GOT3 (cell line): ENCODE measurements around the gene EYA2.

ENCODE experiments used
- DNase-seq: peaks from one replicate; lab custom pipeline; 2025; ENCODE audit warnings: mixed read lengths; lab: John Stamatoyannopoulos, UW

The EYA2 gene

DNA sequence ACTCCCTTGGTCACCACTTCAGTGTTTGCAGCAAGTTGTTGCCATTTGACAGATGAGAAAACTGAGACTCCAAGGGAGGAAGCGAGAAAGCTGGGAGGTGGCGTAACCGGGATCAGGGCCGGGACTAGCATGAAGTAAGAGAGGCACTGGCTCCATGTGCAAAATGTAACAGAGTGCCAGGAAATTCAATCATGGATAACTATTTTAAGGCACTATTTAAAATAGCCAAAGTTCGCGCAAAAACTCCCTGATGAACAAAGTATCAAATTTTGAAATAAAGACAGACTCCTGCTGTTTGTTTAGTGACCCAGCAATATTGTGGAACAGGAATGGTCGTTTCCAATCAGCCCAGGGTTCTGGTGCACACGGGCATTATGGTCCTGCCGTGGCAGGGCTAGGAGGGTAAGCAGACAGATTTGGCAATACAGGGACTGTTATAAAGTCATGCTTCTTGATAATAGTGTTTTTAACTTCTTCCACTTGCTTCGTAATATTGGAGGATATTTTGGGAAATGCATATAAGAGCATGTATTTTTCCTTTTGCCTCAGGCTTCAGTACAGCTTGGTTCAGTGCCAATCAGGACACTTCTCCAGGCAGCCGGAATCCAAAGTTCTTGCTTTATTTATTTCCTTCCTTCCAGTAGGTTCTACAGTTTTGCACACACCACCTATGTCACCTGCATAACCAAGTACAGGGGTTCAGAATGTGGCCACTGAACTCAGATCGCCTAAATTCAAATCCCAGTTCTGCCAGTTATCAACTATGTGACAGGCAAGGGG lies 141.6 kb downstream of the EYA2 start:
- DNase-seq, result no peak

DNA sequence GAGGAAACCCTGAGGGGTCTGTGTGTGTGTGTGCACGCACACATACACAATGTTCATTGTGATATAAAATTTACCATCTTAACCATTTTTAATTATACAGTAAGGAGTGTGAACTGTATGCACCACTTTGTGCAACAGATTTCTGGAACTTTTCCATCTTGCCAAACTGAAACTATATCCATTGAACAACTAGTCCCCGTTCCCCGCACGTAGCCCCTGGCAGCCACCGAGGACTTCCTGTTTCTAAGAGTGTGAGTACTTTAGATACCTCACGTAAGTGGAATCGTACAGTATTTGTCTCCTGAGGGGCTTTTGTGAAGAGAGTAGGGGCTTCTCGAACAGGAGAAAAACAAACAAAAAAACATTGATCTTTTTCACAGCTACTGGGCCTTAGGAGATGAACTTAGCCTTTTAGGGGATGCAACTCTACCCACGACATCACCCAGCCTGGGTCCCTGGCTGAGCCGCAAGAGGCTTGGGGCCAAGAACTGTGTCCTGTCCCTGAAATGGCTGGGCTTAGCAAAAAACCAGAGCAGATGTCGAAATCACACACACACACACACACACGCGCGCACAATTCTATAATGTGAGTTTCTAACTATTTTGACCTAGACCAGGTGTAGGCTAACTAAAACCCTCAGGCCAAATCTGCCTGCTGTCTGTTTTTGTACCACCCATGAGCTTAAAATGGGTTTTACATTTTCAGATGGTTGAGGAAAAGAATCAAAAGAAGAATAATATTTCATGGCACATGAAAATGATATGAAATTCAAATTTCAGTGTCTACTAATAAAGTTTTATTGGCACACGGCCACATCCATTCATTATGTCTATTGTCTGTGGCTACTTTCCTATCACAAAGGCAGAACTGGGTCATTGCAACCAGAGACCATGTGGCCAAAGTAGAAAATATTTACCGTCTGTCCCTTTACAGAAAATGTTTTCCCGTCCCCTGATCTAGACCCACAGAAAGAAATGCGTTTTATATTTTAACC lies 144.2 kb downstream of the EYA2 start:
- no peak for DNase-seq

DNA sequence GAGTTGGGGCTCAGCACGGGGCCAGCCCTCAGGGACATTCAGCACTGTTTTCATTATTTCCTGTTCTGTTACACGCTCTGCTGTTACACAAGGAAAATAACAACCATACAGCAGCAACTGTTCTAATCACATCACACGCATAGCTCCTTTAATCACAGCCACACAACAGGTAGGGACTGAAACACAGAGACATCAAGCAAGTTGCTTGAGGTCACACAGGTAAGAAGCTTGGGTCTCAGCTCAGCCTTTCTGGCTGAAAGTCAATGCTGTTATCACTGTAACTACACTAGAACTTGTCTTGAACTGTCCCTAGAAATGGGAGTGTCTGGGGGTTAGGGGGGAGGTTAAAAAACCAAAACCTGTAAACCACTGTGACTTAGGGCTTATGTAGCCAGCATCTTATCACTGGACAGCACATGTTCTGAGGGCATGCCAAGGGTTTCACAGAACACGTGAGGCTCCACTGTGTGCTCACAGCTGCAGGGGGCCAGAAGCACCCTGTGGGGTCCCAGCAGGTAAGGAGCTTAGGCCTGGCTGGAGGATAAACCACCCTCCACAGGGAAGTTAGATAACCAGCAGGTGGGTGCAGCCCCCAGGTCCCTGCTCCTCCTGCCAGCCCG lies 146.0 kb downstream of the EYA2 start:
- no peak for DNase-seq

DNA sequence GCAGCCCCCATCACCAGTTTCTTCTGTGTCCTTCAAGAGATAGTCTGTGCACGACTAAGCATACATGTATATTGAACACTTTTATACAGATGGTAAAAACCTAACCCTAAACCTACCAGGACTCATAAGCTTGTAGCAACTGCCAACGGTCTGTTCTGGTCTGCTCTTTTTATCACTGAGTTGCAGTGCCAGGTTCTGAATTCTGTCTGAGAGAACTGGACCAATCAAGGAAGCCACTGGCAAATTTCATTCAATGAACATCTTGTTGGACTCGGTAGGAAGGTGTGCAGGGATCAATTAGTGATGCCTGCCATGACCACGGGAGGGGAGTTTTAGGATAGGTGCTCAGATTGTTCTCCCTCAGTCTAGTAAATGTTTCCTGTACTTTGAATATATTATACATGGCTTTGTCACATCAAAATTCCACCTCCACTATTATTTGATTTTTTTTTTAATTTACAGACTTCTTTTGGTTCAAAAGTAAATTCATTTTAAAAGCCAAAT lies 146.8 kb downstream of the EYA2 start:
- no peak for DNase-seq

DNA sequence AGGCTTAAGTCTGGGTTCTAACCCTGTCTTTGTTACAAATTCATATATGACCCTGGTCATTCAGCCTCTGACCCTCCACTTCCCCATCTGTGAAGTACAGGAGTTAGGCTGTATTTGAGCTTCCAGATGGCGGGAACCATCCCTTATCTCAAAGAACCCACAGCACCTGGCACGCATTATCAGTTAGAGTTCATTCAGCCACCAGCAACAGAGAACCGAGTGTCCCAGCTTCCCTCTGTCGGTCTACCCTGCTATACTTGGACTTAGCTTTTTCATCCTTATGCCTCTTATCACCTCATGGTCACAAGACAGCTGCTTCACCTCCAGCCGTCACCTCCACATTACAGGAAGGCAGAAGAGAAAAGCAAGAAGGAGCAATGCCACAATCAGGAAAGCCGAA lies 147.8 kb downstream of the EYA2 start:
- no peak for DNase-seq

DNA sequence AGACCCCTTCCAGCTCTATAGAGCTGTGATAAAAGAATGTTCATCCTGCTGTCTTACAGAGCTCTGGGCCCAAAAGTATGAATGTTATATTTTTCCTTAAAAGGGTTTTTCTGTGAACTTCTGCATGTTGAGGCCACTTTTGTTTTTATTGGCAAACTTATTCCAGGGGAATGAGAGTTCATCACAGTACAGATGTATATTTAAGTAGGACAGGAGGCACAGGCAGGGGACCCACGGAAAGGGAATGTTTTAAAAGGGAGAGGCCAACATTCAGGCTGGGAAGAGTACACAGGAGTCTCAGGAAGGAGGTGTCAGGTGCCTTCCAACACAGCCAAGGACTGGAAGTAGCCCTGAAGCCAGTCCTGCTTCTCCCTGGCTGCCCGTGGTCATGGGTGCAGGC lies 148.4 kb downstream of the EYA2 start:
- no peak for DNase-seq

DNA sequence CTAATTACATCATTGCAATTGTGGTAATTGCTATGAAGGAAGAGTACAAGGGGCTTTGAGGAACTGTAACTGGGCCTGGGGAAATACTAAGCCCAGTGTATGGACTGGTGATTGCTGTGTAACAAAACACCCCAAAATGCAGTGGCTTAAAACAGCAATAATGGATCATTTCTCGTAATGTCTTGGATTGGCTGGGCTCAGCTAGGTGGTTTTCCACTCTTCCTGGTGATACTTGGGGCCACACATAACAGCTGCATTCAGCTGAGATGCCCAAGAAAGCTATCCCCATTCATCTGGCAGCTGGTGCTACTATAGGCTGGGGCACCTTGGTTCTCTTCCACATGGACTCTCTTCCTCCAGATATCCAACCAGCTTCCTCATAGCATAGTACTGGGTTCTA lies 150.3 kb downstream of the EYA2 start:
- no peak for DNase-seq

DNA sequence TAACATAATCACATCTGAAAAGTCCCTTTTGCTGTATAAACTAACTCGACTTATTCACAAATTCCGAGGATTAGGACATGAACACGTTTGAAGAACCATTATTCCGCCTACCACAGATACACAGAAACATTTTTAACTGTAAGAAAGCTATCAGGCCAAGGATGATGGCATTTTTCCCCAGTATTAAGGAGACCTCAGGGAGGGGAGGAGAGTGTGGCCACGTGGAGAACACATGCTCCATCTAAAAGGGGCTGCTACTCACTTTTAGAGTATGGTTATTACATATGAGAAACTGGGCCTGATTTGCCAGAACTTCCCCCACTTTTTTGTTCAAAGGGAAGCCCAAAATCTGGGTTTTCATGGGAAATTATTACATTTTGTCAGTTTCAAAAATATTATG lies 153.4 kb downstream of the EYA2 start:
- DNase-seq, result no peak

DNA sequence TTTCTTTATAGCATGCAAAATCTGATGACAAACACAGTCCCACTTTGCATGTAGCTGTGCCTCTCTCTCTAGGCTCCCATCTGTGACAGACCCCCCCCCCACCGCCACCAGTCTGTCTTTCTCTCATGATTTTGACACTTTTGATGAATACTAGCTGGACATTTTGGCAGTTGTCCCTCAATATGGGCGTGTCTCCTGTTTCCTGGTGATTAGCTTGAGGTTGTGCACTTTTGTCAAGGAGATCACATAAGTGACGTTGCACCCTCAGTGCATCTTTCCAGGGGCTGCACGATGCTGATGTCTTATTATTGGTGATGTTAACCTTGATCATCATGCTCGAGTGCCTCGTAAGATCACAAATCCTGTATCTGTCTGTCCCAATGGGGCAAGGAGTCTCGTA lies 155.1 kb downstream of the EYA2 start:
- no peak for DNase-seq

DNA sequence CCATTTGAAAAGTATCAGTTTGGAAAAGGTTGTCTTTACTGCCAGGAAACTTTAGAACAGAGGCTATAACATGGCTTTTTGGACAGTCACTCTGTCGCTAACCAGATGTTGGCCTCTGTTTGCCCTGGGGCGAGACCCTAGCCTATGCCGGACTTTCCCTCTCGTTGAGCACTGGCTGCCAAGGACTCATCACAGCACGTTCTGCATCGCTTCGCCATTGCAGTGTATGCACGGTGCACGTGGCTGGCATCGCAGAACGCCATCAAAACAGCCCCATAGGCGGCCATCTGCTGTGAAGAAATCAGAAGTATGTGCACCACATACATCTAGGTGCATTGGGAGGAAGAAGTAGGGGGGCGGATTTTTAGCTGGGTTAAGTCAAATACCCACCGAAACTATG lies 156.4 kb downstream of the EYA2 start:
- no peak for DNase-seq

DNA sequence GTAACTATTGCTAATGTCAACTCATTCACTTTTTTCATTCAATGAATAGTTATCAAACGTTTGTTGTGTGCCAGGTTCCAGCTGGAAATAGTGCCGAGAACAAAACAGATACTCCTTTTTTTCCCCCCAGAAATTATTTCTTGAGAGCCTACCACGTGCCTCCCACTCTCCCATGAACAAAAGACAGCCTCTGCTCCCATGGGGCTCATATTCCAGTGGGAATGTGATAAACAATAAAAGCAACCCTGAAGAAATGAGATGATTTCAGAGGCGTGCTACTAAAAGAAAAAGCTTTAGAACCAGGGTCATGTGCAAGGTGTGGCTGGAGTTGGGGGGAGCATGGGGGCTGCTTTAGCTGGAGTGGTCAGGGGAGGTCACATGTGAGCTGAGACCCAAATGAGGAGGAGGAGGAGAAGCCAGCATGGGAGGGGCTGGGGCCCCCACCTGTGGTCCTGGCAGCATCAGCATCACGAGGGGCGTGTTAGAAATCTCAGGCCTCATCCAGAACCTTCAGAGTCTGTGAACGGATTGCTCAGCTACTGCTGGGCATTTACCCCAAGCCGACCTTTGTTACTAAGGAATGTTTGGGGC lies 157.4 kb downstream of the EYA2 start:
- DNase-seq, result no peak

DNA sequence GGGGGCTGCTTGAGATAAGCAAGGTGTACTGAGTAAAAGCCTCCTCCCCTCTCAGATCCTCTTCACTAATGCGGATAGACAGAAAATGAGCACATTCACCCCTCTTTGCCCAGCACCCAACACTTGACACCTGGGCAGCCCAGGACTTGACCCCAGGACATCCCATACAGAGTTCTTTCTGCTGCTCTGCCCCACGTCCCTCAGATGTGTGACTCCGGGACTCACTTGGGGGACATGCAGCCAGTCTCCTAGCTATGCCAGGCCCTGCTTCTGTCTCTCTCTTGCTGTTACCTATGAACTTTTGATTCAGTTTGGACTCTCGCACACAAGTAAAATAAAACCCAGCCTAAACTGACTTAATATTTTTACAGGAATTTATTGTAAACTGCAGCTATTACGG lies 159.9 kb downstream of the EYA2 start:
- DNase-seq, result no peak

DNA sequence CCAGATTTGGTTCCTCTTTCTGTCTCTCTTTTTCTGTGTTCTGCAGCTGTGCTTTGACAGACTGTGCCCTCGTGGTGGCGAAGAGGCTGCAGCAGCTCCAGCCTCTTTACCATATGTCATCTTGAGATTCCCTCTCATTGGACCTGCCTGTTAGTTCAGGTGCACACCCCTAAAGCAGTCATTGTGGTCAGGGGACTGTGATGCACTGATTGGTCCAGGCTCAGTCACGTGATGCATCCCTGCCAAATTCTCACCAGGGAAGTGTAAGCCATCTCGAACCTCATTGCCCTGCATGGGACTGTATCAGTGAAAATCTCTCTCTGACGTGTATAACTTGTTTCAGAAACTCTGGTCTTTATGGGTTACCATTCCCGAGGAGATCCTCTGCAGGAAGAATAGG lies 160.3 kb downstream of the EYA2 start:
- no peak for DNase-seq

DNA sequence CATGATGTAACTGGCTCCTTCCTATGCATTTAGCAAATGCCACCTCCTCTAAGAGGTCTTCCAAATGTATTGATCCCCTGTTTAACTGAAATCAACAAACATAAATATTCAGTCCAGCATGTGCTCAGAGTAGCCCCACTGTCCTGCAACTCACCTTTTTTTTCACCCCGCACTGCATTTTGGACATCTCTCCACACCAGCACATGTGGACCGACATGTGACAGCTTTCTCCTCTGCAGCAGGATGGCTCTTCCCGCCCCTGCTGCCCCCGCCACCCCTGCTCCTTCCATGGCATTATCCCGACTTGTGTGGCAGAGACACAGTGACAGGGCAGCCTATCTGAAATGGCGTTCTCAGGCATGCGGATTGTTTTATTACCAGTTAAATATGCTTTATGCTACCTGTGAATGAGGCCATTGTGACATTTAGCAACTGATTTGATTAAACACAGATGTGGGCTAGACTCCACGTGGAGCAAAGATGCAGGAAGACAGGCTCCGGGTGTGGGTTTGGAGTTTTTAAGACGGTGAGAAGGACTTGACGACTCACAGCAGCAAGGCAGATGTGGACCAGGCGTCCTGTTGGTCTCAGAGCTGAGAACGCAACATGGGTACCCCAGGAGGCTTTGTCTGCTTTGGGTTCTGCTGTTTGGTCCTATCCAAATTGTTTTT lies 161.2 kb downstream of the EYA2 start:
- no peak for DNase-seq

DNA sequence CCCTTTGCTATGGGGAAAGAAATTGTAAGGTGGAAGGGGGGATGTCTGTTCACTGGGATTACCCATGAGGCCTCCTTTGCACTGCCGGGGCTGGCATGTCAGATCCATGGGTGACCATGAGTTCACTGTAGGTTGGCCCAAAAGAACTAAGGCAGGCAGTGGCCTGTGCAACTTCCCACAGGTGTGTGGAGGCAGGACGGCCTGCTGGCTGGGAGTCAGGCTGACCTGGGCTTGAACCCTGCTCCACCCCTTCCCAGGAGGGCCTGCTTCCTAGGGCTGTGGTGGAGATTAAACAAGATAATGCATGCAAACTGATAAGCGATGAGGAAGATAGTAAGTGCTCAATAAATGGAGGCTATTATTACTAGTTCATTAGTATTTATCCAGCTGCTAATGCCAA lies 163.0 kb downstream of the EYA2 start:
- DNase-seq, result no peak

DNA sequence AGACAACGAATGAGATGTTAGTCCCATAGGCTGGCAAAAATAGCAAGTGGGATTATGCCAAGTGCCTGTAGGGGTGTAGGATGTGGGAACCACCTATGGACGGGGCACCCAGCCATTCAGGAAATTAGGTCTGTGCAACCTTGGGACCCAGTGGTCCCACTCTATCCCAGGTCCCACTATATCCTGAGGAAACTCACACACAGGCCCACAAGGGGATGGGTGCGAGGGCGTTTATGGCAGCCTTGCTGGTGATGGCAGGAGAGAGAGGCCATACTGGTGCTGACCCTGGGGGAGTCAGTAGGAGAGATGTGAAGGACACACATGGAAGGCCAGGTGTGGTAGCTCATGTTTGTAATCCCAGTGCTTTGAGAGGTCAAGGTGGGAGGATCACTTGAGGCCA lies 163.6 kb downstream of the EYA2 start:
- DNase-seq, result no peak

DNA sequence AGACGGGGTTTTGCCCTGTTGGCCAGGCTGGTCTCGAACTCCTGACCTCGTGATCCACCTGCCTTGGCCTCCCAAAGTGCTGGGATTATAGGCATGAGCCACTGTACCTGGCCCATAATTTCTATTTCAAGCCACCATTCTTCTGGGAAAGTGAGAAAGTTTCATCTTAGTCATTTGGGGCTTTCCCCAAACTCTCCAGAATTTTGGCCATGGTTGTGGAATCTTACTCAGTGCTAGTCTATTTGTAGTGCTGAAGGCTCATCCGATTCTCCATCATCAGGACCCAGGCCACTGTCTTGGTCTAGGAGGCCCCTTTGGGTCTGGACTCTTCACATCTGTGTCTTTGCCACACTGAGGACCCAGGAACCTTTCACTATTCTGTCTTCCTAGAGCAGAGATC lies 164.9 kb downstream of the EYA2 start:
- DNase-seq, result no peak

DNA sequence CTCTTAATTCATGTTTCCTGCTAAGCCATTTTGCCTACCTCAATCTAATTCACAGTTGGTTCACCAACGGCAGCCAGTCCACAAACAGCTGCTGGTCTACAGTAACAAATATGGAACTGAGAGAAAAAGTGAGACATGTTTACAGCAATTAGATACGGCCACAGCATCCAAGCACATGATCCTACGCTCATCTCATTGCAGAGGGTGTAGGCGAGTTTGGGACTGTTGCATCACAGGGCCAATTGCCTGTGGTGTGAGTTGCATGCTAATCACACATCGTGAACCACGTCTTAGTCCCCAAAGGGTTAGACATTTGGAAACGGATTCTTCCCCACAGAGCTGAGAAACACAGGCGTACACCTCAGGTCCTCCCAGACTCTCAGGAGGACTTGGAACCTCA lies 166.9 kb downstream of the EYA2 start:
- DNase-seq, result no peak

DNA sequence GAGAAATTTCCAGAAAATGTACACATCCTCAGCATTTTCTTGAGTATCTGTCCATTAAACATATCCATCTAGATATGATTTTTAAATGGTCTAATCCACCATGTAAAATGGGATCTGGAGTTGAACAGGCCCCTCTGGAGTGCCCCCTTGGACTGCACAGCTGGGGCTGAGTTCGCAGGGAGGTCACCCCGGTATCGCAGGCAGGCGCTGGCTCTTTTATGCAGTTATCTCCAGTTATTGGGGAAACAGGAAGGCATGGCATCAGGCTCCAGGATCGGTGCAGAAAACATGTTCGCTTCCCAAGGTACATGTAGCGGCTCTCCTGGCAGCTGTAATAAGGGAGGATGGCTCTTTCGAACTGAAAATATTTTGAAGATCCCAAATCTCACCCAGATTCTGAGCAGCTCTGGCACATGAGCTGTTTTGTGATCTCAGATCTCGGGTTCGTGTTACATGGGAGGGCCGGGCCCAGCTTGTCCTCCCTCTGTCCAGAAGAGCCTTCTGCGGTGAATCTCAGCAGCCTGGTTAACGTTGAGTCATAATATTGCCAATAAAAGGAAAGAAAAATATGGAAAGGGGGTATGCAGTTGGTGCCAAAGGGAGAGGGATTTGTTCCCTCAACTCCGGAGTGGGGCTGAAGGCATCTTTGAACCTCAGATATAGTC lies 167.7 kb downstream of the EYA2 start:
- no peak for DNase-seq

DNA sequence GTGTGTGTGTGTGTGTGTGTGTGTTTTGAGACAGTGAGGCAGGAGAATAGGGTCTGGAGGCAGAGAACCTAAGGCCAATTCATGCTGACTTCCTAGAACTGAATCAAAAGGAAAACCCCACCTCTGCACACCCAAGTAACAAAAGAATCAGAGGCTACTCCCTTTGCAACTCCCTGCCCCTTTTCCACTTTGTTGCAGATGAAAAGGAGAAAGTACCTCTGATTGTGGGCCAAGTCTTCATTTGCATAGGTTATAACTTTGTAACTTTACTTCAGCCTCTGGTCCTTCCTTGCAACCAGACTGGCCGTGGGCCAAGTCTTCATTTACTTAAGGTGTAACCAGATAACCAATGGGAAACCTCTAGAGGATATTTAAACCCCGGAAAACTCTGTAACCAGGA lies 168.8 kb downstream of the EYA2 start:
- DNase-seq, result no peak

DNA sequence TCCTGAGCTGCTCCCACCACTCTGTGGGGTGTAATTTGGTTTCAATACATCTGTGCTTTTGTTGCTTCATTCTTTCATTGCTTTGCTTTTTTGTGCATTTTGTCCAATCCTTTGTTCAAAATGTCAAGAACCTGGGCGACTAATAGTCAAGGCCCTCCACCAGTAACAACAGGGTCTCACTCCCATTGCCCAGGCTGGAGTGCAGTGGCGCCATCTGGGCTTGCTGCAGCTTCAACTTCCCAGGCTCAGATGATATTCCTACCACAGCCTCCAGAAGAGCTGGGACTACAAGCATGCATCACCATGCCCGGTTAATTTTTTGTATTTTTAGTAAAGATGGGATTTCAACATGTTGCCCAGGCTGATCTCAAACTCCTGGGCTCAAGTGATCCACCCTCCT lies 169.2 kb downstream of the EYA2 start:
- no peak for DNase-seq
